ENCODE measurements around the gene MRPL42.
"Not testable (repeated sequence)": the region's sequence is repeated elsewhere in the genome, so short reads cannot be mapped to it uniquely, and the experiment has no call there.

The MRPL42 gene

GRCh38 chr12:93447555-93448290 is 19.6 kb upstream of the MRPL42 start:
- no peak for DNase-seq

GRCh38 chr12:93448796-93449195 is 18.5 kb upstream of the MRPL42 start:
- no peak for DNase-seq

- DNase-seq, result no peak
Measured at GRCh38 chr12:93449277-93449676, 18.0 kb upstream of the MRPL42 start.

DNA sequence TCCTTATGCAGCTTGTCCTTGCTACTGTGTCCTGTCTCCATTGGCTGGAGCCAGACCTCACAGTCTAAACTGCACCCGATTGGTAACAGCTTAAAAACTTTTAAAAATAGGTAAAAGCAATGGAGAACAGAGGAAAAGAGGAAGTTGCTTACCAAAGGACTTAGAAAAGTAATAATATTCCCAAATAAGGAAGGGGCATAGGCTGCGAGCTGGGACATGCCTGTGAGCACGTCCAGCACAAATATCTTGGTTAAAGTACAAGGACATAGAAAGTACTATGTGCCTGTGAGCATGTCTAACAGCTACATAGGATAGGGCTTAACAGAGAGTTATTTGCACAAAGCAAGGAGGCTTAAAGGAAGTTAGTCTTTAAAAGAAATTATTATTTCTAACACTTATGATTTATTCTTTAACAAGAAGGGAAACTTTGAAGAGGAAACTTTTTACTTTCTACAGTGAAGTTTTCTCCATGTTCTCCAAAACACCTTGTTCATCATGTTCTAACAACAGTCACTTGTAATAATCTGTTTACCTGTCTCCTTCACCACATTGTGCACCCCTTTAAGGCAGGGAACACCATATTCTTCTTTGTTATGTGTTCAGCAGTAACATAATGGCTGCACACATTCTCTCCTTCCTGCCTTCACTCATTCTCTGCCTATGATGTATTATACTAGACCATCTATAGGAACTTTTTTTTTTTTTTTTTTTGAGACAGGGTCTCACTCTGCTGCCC is 15.7 kb upstream of the MRPL42 start:
- no peak for DNase-seq

DNA sequence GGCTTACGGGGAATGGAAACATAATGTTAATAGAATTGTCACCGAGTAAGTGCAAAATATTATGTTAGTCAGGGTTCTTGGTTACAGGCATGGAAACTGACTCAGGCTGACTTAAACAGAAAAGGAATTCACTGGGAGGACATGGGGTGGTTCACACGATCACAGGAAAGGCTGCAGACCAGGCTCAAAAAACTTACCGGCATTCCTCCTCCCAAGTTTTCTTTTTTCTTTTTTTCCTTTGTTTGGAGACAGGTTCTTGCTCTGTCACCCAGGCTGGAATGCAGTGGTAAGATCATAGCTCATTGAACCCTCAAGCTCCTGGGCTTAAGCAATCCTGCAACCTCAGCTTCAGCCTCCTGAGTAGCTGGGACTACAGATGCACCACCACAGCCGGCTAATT is 13.7 kb upstream of the MRPL42 start:
- peak; percentile 74 for DNase-seq

- no peak for DNase-seq
Measured at GRCh38 chr12:93456077-93456476, 11.2 kb upstream of the MRPL42 start.

DNA sequence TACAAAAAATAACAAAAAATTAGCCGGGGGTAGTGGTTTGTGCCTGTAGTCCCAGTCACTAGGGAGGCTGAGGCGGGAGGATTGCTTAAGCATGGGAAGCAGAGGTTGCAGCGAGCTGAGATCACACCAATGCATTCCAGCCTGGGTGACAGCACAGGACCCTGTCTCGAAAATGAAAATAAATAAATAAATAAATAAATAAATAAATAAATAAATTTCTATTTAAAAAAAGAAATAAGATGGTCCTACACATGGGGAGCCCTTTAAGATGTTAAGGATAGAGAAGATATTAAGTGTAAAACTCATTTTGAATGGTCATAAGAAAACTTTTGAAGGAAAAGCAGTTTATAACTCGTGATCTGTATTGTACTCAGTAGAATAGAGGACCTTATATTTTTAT is 8.2 kb upstream of the MRPL42 start:
- DNase-seq, result no peak

DNA sequence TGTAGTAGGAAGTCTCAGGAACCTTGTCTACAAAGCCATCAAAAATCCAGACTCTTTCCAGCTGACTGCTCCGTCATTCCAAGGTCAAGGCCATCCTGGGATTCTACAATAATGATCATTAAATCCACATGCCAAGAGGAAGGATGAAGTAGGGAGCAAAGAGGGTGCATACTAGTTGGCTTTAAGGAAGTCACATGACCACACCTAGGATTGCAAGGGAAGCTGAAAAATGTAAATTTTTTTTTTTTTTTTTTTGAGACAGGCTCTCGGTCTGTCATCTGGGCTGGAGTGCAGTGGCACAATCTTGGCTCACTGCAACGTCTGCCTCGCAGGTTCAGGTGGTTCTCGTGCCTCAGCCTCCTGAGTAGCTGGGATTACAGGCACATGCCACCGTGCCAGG is 7.3 kb upstream of the MRPL42 start:
- no peak for DNase-seq

DNA sequence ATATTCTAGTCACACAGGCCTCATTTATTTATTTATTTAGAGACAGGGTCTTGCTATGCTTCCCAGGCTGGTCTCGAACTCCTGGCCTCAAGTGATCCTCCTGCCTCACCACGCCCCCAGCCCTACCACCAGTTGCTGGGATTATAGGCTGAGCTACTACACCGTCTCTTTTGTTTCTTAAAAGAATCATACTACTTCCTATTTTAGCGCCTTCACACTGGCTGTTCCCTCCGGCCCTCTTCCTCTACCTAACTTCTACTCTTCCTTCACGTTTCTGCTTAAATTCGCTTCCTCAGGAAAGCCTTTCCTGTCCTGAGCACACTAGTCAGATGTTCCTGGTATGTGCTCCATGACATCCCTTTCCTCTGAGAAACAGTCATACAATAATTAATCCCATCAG is 6.4 kb upstream of the MRPL42 start:
- no peak for DNase-seq

GRCh38 chr12:93461503-93461902 is 5.8 kb upstream of the MRPL42 start:
- peak; percentile 65 for DNase-seq

DNA sequence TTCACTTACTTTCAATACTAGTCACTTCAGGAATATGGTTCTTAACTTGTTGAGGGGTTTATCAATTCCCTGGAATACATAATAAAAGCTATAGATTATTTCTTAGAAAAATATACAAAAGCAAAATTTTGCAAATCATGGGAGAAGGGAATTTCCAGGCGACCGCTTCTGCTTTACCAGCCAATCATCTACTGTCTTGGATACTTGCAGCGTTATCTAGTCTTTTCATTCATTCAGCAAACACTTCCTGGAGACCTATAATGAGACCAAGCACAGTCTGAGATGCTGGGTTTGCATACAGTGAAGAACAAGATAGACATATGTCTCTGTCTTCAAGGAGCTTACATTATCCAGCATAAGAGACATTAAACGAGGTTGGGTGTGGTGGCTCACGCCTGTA is 1.5 kb upstream of the MRPL42 start:
- no peak for DNase-seq

DNA sequence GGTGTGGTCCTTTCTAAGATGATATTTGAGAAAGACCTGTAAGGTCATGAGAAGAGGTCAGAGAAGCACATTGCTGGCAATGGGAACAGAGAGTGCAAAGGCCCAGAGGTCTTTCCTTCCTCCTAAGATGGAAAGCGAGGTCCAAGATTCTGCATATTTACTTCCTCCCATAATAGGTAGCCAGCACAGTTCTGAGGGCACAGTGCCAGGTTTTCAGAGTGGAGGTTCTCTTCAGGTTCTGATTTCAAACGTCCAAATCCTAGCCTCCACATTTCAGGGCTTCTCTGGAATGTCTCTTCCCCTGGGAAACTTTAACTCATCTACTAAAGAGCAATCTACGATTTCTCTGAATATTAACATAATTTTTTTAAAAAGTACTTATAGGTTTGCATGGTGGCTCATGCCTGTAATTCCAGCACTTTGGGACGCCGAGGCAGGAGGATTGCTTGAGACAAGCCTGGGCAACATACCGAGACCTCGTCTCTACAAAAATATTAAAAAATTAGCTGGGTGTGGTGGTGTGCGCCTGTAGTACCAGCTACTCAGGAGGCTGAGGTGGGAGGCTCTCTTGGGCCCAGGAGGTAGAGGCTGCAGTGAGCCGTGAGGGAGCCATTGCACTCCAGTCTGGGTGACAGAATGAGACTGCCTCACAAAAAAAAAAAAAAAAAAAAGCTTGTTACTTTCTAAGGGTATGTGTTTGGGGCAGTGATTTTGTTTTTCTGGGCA is 526 bp upstream of the MRPL42 start:
- DNase-seq, result no peak

DNA sequence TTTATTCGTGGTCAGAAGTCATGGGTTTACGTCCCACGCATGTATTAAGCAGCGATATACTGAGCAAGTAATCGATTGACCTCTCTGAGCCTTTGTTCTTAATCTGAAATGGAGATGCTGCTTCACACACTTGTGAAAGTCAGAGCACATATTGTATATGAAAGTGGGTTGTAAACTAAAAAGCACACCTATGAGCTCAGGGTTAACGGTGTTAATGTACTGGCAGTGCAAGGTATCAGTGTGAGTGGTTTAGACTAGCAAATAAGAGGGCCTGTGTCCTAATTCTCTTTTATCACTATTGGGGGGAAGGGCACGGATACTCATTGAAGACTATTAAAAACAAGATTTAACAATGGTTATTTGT is 676 bp downstream of the MRPL42 start:
- no peak for DNase-seq

DNA sequence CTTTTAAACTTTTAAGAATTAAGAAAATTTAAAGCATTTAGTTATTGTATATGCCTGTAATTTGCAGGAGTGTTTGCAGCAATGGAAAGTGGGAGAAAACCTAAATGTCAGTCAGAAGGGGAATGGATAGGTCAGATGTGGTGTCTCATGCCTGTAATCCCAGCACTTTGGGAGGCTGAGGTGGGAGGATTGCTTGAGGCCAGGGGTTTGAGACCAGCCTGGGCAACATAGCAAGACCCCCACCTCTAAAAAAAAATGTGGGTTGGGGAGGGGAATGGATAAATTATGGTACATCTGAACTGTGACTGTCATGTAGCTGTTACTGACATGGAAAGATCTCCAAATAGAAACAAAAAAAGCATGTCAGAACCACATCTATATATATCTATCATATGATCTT is 2.1 kb downstream of the MRPL42 start:
- DNase-seq, result no peak

- peak; percentile 2 for DNase-seq
Measured at GRCh38 chr12:93476555-93476954, 9.2 kb downstream of the MRPL42 start.

GRCh38 chr12:93482721-93483120 is 15.4 kb downstream of the MRPL42 start:
- no peak for DNase-seq

DNA sequence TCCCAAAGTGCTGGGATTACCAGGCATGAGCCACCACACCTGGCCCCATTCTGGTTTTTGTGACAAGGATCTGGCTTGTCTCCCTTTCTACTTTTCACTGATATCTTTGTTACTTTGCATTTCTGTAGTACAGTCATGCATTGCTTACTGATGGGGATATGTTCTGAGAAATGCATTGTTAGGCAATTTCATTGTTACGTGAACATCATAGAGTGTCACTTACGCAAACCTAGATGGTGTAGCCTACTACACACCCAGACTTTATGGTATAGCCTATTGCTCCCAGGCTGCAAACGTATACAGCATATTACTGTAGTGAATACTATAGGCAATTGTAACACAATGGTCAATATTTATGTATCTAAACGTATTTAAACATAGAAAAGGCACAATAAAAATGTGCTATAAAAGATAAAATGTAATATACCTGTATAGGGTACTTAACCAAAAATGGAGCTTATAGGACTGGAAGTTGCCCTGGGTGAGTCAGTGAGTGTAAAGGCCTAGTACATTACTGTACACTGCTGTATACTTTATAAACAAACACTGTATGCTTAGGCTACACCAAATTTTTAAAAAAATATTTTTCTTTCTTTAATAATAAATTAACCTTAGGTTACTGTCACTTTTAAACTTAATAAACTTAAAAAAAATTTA is 16.0 kb downstream of the MRPL42 start:
- DNase-seq, result no peak

- no peak for DNase-seq
Measured at GRCh38 chr12:93484315-93484981, 17.1 kb downstream of the MRPL42 start.

- not testable (repeated sequence) for DNase-seq
Measured at GRCh38 chr12:93492808-93493207, 25.5 kb downstream of the MRPL42 start.

GRCh38 chr12:93494096-93494495 is 26.8 kb downstream of the MRPL42 start:
- no peak for DNase-seq

GRCh38 chr12:93497456-93497855 is 30.1 kb downstream of the MRPL42 start:
- DNase-seq, result no peak

GRCh38 chr12:93498813-93499212 is 31.5 kb downstream of the MRPL42 start:
- not testable (repeated sequence) for DNase-seq

GRCh38 chr12:93500201-93500600 is 32.9 kb downstream of the MRPL42 start:
- no peak for DNase-seq
